NCI-H1092 treated with DMSO at 0.1 percent for 48 hours (cell line): Measurements from ENCODE around the gene BRI3.
"Not testable (repeated sequence)": the region's sequence is repeated elsewhere in the genome, so short reads cannot be mapped to it uniquely, and the experiment has no call there.

ENCODE experiments used
- DNase-seq: peaks from one replicate; lab custom pipeline; 2025; lab: John Stamatoyannopoulos, UW

The BRI3 gene

GRCh38 chr7:98314469-98314868 is 33.0 kb downstream of the BRI3 start:
- DNase-seq = no peak

GRCh38 chr7:98315318-98315993 is 34.0 kb downstream of the BRI3 start:
- DNase-seq = no peak

GRCh38 chr7:98315994-98316527 is 34.6 kb downstream of the BRI3 start:
- not testable (repeated sequence) for DNase-seq

- DNase-seq = no peak
These were observed 36.0 kb downstream of the BRI3 start for GRCh38 chr7:98317366-98318040.

GRCh38 chr7:98319176-98319575 is 37.7 kb downstream of the BRI3 start:
- no peak for DNase-seq

GRCh38 chr7:98321301-98321700 is 39.8 kb downstream of the BRI3 start:
- DNase-seq = no peak

GRCh38 chr7:98322331-98323270 is 41.1 kb downstream of the BRI3 start:
- no peak for DNase-seq

GRCh38 chr7:98323597-98324322 is 42.3 kb downstream of the BRI3 start:
- no peak for DNase-seq

GRCh38 chr7:98324782-98325181 is 43.3 kb downstream of the BRI3 start:
- DNase-seq = no peak

- DNase-seq = no peak
These were observed 47.8 kb downstream of the BRI3 start for GRCh38 chr7:98329100-98329790.

- no peak for DNase-seq
These were observed 48.4 kb downstream of the BRI3 start for GRCh38 chr7:98329791-98330373.

- no peak for DNase-seq
These were observed 49.5 kb downstream of the BRI3 start for GRCh38 chr7:98330926-98331529.

GRCh38 chr7:98334081-98334480 is 52.6 kb downstream of the BRI3 start:
- DNase-seq = no peak

- no peak for DNase-seq
These were observed 54.0 kb downstream of the BRI3 start for GRCh38 chr7:98335411-98335977.

GRCh38 chr7:98338441-98338840 is 57.0 kb downstream of the BRI3 start:
- DNase-seq = no peak

- DNase-seq = no peak
These were observed 57.6 kb downstream of the BRI3 start for GRCh38 chr7:98339043-98339442.

GRCh38 chr7:98341106-98341505 is 59.6 kb downstream of the BRI3 start:
- no peak for DNase-seq
